Lower leg skin (tissue), 3 donors: ENCODE data around the gene PRCD.

Source experiments
- POLR2A ChIP-seq, 2 donors: fragments of 450-650 bp; IDR thresholded peaks; one replicate each; pipeline ENCODE4 v1.6.1; 2016 to 2017; ENCODE audit warnings: antibody characterized with exemption in 2 of 2, mild to moderate bottlenecking in 1 of 2, moderate library complexity in 1 of 2
- TF ChIP-seq, protein P1 (sequence below), 3 donors: fragments of 450-650 bp; IDR thresholded peaks; one replicate each; pipeline ENCODE4 v1.5.1; 2016; ENCODE audit warnings: antibody characterized with exemption in 3 of 3, mild to moderate bottlenecking in 3 of 3, moderate library complexity in 2 of 3

DNA sequence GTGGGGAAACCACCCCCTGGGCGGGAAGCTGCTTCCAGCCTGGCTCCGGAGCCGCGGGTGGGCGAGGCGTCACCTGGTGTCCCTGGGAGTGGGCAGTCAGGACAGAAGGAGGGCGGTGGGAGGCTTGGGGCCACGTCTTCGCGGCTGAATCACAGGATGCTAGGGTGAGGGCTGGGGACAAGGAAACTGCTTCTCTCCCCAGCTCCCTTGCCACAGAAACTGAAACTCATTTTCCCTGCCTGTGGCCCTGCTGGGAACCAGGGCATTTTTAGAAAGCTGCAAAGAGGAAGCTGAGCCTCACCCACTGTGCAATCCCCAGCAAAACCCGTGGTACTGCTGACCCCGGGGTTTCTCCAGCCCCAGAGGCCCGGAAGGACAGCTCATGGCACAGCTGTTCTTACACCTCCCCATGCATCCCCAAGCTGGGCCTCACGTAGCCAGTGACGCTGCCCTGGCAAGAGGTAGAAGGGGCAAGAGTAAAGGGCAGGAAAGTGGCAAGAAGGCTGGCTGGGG, 46.8 kb upstream of the PRCD start:
- TF ChIP-seq, protein P1, sequence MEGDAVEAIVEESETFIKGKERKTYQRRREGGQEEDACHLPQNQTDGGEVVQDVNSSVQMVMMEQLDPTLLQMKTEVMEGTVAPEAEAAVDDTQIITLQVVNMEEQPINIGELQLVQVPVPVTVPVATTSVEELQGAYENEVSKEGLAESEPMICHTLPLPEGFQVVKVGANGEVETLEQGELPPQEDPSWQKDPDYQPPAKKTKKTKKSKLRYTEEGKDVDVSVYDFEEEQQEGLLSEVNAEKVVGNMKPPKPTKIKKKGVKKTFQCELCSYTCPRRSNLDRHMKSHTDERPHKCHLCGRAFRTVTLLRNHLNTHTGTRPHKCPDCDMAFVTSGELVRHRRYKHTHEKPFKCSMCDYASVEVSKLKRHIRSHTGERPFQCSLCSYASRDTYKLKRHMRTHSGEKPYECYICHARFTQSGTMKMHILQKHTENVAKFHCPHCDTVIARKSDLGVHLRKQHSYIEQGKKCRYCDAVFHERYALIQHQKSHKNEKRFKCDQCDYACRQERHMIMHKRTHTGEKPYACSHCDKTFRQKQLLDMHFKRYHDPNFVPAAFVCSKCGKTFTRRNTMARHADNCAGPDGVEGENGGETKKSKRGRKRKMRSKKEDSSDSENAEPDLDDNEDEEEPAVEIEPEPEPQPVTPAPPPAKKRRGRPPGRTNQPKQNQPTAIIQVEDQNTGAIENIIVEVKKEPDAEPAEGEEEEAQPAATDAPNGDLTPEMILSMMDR (IDR thresholded peaks at IDR 0.05) = no peak
- no peak for TF ChIP-seq POLR2A (IDR thresholded peaks at IDR 0.05)
